PC-9 (cell line): ENCODE measurements around the gene GBP4.

Experiments used
- EZH2 ChIP-seq: fragments of 200-600 bp; sonication (generic); IDR thresholded peaks from 2 replicates; pipeline ENCODE4 v1.8.0; 2017; ENCODE audit warnings: antibody characterized with exemption, low read depth
- TF ChIP-seq, protein P1 (sequence below): fragments of 200-600 bp; sonication (generic); conservative IDR thresholded peaks from 2 replicates; pipeline ENCODE4 v1.6.1; 2017; ENCODE audit warnings: mixed run types, antibody characterized with exemption, mild to moderate bottlenecking, moderate library complexity

DNA sequence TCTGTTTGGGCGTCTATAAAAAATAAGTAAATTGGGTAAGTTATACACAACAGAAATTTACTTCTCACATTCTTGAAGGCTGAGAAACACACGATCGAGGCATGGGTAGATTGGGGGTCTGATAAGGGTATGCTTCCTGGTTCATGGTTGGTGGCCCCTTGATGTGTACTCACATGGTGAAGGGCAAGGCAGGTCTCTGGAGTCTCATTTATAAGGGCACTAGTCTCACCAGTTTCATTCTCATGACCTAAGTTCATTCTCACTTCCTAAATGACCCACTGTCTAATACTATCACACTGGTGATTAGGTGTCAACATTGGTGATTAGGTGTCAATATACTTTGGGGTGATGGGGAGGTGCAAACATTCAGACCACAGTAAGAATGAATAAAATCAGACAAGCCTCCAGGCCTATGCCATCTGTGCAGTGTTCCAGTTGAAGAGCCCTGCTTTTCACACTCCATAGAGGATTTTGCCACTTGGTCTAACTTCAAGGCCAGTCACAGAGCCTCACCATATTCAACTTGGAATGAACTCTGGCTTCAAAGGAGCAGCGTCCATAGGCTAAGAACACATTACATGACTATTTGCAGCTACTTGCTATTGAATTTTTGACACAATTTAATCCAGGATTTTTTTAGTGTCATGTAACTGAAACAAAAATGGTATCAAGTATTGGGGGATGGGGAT, 2.5 kb upstream of the GBP4 start:
- no peak for TF ChIP-seq EZH2
- TF ChIP-seq, protein P1, sequence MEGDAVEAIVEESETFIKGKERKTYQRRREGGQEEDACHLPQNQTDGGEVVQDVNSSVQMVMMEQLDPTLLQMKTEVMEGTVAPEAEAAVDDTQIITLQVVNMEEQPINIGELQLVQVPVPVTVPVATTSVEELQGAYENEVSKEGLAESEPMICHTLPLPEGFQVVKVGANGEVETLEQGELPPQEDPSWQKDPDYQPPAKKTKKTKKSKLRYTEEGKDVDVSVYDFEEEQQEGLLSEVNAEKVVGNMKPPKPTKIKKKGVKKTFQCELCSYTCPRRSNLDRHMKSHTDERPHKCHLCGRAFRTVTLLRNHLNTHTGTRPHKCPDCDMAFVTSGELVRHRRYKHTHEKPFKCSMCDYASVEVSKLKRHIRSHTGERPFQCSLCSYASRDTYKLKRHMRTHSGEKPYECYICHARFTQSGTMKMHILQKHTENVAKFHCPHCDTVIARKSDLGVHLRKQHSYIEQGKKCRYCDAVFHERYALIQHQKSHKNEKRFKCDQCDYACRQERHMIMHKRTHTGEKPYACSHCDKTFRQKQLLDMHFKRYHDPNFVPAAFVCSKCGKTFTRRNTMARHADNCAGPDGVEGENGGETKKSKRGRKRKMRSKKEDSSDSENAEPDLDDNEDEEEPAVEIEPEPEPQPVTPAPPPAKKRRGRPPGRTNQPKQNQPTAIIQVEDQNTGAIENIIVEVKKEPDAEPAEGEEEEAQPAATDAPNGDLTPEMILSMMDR: no peak
